Caco-2 (cell line): ENCODE measurements around the gene NMB. TPM values are rescaled to one million over a fixed set of nuclear protein-coding genes. Genes with fewer than 3 reads are reported as not detected.

Experiments
- BruUV-seq: library from RNA; stranded (reverse); fragments of 400-500 nt; replicated peaks from 2 replicates; lab custom pipeline; 2021; lab: Mats Ljungman, UMichigan
- CTCF ChIA-PET: fragments of 300-600 bp; sonication (Branson Sonifier 250); formaldehyde crosslinking; loops from one replicate; lab custom pipeline; 2022; ENCODE audit warnings: antibody characterized with exemption; lab: Charles Lee
- POLR2A ChIA-PET: fragments of 300-600 bp; sonication (Branson Sonifier 250); formaldehyde crosslinking; loops from one replicate; lab custom pipeline; 2022; ENCODE audit warnings: antibody characterized with exemption; lab: Charles Lee
- DNase-seq, 2 experiments: peaks; one replicate each; pipeline versions ENCODE4 v3.0.0 to v3.0.0-alpha.2; 2020 to 2022
- H3K27me3 ChIP-seq: replicated peaks from 2 replicates; pipeline ENCODE4 v1.6.0; 2011; ENCODE audit warnings: low read length; ENCODE audit not compliant: control insufficient read depth, insufficient read depth
- H3K36me3 ChIP-seq: 2 replicates; pipeline ENCODE4 v1.5.1; 2011; ENCODE audit warnings: low read length; ENCODE audit not compliant: control insufficient read depth, insufficient read depth
- H3K4me1 ChIP-seq: fragments of 250-450 bp; sonication (Bioruptor Pico); 2 replicates; pipeline ENCODE4 v1.5.1; 2020; ENCODE audit warnings: mild to moderate bottlenecking
- H3K4me3 ChIP-seq: 2 replicates; pipeline ENCODE4 v1.5.1; 2011; ENCODE audit warnings: low read depth, mild to moderate bottlenecking, control low read depth, low read length
- H3K9me3 ChIP-seq: fragments of 250-450 bp; sonication (Bioruptor Pico); 2 replicates; pipeline ENCODE4 v1.5.1; 2020; ENCODE audit warnings: mild to moderate bottlenecking, moderate library complexity
- H3K27ac Mint-ChIP-seq: one replicate; pipeline ENCODE4 v1.8.0; 2022; ENCODE audit warnings: mixed read lengths; ENCODE audit not compliant: unreplicated experiment
- H3K27me3 Mint-ChIP-seq: one replicate; pipeline ENCODE4 v1.8.0; 2022; ENCODE audit warnings: mixed read lengths; ENCODE audit not compliant: insufficient read depth, unreplicated experiment
- H3K36me3 Mint-ChIP-seq: one replicate; pipeline ENCODE4 v1.8.0; 2022; ENCODE audit warnings: mild to moderate bottlenecking, mixed read lengths; ENCODE audit not compliant: insufficient read depth, unreplicated experiment
- H3K4me1 Mint-ChIP-seq: one replicate; pipeline ENCODE4 v1.8.0; 2022; ENCODE audit warnings: low read depth, mixed read lengths; ENCODE audit not compliant: unreplicated experiment
- H3K4me3 Mint-ChIP-seq: one replicate; pipeline ENCODE4 v1.8.0; 2022; ENCODE audit warnings: mild to moderate bottlenecking, moderate library complexity, mixed read lengths; ENCODE audit not compliant: unreplicated experiment
- H3K9me3 Mint-ChIP-seq: one replicate; pipeline ENCODE4 v1.8.0; 2022; ENCODE audit warnings: mixed read lengths; ENCODE audit not compliant: unreplicated experiment
- intact Hi-C: fragments of 100-400 bp; cut with micrococcal nuclease; formaldehyde crosslinking; loops from one replicate; pipeline ENCODE4 v1.10.0; 2022; ENCODE audit not compliant: unreplicated experiment
- total RNA-seq: library from RNA; stranded (reverse); gene quantifications from 2 replicates; pipeline ENCODE4 v1.2.3, GENCODE V29; 2022
- TF ChIP-seq, protein P1 (sequence below), 2 experiments: fragments of 200-600 bp in 1 of 2; IDR thresholded peaks; 1 replicate in 1 of 2; 2 replicates in 1 of 2; pipeline versions ENCODE4 v1.5.1 to v1.8.0; 2011 to 2022; ENCODE audit warnings: antibody characterized with exemption in 1 of 2, control low read depth in 1 of 2, inconsistent platforms in 1 of 2, low read depth in 1 of 2, low read length in 1 of 2, mild to moderate bottlenecking in 1 of 2, moderate library complexity in 1 of 2; ENCODE audit not compliant: insufficient read depth in 1 of 2, severe bottlenecking in 1 of 2, unreplicated experiment in 1 of 2

NMB gene
- total RNA-seq, 1 experiment from 2014 or later = 8.6 TPM

DNA sequence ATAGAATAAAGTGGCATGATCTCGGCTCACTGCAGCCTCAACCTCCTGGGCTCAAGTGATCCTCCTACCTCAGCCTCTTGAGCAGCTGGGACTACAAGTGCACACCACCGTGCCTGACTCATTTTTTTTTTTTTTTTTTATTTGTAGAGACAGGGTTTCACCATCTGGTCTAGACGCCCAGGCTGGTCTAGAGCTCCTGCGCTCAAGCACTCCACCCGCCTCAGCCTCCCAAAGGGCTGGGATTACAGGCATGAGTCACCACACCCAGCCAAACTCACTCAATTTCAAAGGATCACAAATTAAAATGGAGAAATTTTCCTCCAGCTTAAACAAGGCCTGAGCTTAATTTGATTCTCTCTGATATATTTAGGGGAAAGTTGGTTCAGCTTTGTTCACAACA, 27.3 kb upstream of the NMB start:
- H3K4me1 ChIP-seq = no peaks in the 10 kb centered on the region
- no peaks in the 10 kb centered on the region for H3K9me3 Mint-ChIP-seq
- no peak overlapping the region for H3K4me3 Mint-ChIP-seq
- intact Hi-C loops = no loop called here
- TF ChIP-seq, protein P1, sequence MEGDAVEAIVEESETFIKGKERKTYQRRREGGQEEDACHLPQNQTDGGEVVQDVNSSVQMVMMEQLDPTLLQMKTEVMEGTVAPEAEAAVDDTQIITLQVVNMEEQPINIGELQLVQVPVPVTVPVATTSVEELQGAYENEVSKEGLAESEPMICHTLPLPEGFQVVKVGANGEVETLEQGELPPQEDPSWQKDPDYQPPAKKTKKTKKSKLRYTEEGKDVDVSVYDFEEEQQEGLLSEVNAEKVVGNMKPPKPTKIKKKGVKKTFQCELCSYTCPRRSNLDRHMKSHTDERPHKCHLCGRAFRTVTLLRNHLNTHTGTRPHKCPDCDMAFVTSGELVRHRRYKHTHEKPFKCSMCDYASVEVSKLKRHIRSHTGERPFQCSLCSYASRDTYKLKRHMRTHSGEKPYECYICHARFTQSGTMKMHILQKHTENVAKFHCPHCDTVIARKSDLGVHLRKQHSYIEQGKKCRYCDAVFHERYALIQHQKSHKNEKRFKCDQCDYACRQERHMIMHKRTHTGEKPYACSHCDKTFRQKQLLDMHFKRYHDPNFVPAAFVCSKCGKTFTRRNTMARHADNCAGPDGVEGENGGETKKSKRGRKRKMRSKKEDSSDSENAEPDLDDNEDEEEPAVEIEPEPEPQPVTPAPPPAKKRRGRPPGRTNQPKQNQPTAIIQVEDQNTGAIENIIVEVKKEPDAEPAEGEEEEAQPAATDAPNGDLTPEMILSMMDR (IDR thresholded peaks at IDR 0.05; ENCODE audit: insufficient read depth in 1 of 2, low read depth in 1 of 2, low read length in 1 of 2, severe bottlenecking in 1 of 2, unreplicated experiment in 1 of 2) = no peak
- ChIA-PET POLR2A (no interaction called here), CTCF (interaction anchor here (0.7 kb wide), 1 partner anchor 24 kb away, joined by 7 read pairs; no protein-coding TSS in a partner anchor)
- H3K36me3 ChIP-seq = no peaks in the 10 kb centered on the region; the same call in 1 of the 2 replicates
- H3K9me3 ChIP-seq = no peaks in the 10 kb centered on the region
- no peak overlapping the region for H3K4me3 ChIP-seq
- no TSS peak for BruUV-seq
- no peak for DNase-seq
- peaks cover 71% of the 10 kb centered on the region for H3K36me3 Mint-ChIP-seq
- H3K4me1 Mint-ChIP-seq = no peaks in the 10 kb centered on the region
- no peak overlapping the region for H3K27ac Mint-ChIP-seq
- H3K27me3 Mint-ChIP-seq = no peaks in the 10 kb centered on the region
- no peaks in the 10 kb centered on the region for H3K27me3 ChIP-seq

DNA sequence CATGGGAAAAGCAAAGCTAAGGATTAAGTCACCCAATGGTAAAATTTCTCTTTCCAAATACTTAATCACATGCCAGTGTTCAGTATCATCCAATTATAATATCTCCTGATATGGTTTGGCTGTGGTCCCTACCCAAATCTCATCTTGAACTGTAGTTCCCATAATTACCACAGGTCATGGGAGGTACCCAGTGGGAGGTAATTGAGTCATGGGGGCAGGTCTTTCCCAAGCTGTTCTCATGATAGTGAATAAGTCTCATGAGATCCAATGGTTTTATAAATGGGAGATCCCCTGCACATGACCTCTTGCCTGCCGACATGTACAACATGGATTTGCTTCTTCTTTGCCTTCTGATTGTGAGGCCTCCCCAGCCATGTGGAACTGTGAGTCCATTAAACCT, 26.1 kb upstream of the NMB start:
- no TSS peak for BruUV-seq
- no peak for DNase-seq
- no peaks in the 10 kb centered on the region; the same call in 1 of the 2 replicates for H3K36me3 ChIP-seq
- TF ChIP-seq, protein P1 (IDR thresholded peaks at IDR 0.05; ENCODE audit: insufficient read depth in 1 of 2, low read depth in 1 of 2, low read length in 1 of 2, severe bottlenecking in 1 of 2, unreplicated experiment in 1 of 2) = no peak
- H3K4me1 ChIP-seq = no peaks in the 10 kb centered on the region
- intact Hi-C loops = no loop called here
- Mint-ChIP-seq H3K4me3 (no peak overlapping the region), H3K36me3 (peaks cover 70% of the 10 kb centered on the region), H3K4me1 (no peaks in the 10 kb centered on the region), H3K27ac (no peak overlapping the region), H3K9me3 (no peaks in the 10 kb centered on the region), H3K27me3 (no peaks in the 10 kb centered on the region)
- ChIA-PET CTCF (no interaction called here), POLR2A (no interaction called here)
- H3K27me3 ChIP-seq = no peaks in the 10 kb centered on the region
- no peak overlapping the region for H3K4me3 ChIP-seq
- H3K9me3 ChIP-seq = no peaks in the 10 kb centered on the region

DNA sequence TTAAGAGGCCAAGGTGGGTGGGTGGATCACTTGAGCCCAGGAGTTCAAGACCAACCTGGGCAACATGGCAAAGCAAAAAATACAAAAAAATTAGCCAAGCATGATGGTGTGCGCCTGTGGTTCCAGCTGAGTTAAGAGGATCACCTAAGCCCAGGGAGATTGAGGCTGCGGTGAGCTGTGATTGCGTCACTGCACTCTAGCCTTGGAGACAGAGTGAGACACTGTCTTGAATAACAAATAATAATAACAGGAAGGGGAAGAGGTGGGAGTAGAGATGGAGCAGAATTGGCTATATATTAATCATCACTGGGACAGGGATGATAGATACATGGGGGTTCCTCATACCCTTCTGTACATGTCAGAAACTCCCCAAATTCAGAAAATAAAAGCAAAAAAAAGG, 23.8 kb upstream of the NMB start:
- DNase-seq = no peak
- no peaks in the 10 kb centered on the region for H3K9me3 ChIP-seq
- TF ChIP-seq, protein P1 (IDR thresholded peaks at IDR 0.05; ENCODE audit: insufficient read depth in 1 of 2, low read depth in 1 of 2, low read length in 1 of 2, severe bottlenecking in 1 of 2, unreplicated experiment in 1 of 2) = no peak
- no peaks in the 10 kb centered on the region for H3K4me1 ChIP-seq
- H3K4me3 ChIP-seq = no peak overlapping the region
- H3K27me3 Mint-ChIP-seq = no peaks in the 10 kb centered on the region
- H3K4me3 Mint-ChIP-seq = no peak overlapping the region
- CTCF ChIA-PET = no interaction called here
- no TSS peak for BruUV-seq
- POLR2A ChIA-PET = no interaction called here
- no peak overlapping the region for H3K27ac Mint-ChIP-seq
- H3K9me3 Mint-ChIP-seq = no peaks in the 10 kb centered on the region
- H3K36me3 ChIP-seq = no peaks in the 10 kb centered on the region; the same call in 1 of the 2 replicates
- no peaks in the 10 kb centered on the region for H3K27me3 ChIP-seq
- H3K36me3 Mint-ChIP-seq = peaks cover 67% of the 10 kb centered on the region
- H3K4me1 Mint-ChIP-seq = no peaks in the 10 kb centered on the region
- intact Hi-C loops = no loop called here
